ENCODE results near the gene PRUNE2.

PRUNE2 gene

DNA sequence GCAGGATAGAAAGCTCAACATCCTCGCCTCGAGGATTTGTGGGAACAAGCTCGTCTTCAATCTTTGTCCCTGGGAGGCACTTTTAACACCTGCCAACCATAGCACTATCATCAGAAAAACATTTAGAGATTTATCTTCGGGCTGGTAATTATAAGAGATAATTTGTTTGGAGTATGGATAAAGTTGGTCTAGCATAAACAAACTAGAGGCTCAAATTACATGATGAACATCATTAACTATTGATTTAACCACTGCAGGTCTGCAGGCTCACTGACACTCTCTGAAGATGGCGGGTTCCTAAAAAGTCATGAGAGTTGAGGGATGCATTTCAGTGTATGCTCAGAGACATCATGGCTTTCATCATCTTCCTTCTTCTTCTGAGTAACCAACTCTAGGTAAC is 167.5 kb downstream of the PRUNE2 start:
- CTCF ChIA-PET = no interaction called here
- POLR2A ChIA-PET = no interaction called here
- no peak overlapping the region for H3K4me3 ChIP-seq (ENCODE audit: low read depth, low read length)
- TF ChIP-seq, protein P1, sequence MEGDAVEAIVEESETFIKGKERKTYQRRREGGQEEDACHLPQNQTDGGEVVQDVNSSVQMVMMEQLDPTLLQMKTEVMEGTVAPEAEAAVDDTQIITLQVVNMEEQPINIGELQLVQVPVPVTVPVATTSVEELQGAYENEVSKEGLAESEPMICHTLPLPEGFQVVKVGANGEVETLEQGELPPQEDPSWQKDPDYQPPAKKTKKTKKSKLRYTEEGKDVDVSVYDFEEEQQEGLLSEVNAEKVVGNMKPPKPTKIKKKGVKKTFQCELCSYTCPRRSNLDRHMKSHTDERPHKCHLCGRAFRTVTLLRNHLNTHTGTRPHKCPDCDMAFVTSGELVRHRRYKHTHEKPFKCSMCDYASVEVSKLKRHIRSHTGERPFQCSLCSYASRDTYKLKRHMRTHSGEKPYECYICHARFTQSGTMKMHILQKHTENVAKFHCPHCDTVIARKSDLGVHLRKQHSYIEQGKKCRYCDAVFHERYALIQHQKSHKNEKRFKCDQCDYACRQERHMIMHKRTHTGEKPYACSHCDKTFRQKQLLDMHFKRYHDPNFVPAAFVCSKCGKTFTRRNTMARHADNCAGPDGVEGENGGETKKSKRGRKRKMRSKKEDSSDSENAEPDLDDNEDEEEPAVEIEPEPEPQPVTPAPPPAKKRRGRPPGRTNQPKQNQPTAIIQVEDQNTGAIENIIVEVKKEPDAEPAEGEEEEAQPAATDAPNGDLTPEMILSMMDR (IDR thresholded peaks at IDR 0.05; ENCODE audit: insufficient read depth, low read length, missing control alignments) = no peak
- no peak for DNase-seq (ENCODE audit: low read depth, low spot score)

DNA sequence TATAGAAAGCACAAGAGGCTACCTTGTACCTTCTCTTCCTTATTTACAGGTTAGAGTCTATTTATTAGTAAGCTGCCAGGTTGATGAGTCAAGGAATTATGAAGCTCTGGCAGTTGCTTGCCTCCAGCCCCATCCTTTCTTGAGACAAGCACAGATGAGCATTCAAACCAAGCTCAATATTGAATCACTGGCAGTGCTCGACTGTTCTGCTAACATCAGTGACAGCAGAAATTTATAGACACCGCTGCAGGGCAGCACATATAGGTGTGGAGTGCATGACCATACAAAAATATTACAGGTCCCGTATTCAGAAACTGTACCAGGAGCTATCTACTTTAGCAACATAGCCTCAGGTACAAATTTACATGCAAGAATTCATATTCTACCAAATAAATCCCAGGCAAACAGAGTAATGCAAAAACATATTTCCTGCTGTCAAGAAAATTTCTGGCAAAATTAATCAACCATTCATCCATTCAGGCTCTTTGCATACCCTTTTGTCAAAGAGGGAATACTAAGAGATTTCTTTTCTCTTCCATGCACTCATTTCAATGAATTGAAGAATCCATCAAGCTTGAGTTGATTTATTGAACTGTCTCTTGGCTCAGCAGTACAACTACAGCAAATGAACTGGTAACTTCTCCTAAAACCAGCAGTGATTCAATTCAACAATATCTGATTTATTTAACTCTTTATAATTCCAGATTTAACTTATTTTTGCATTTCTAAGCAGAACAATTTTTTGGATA is 168.6 kb downstream of the PRUNE2 start:
- no peak for DNase-seq (ENCODE audit: low read depth, low spot score)
- TF ChIP-seq, protein P1 (IDR thresholded peaks at IDR 0.05; ENCODE audit: insufficient read depth, low read length, missing control alignments) = no peak

GRCh38 chr9:76734716-76735115 is 171.2 kb downstream of the PRUNE2 start:
- CTCF ChIA-PET = no interaction called here
- POLR2A ChIA-PET = no interaction called here
- TF ChIP-seq, protein P1 (IDR thresholded peaks at IDR 0.05; ENCODE audit: insufficient read depth, low read length, missing control alignments) = no peak
- DNase-seq (ENCODE audit: low read depth, low spot score) = no peak
- H3K4me3 ChIP-seq (ENCODE audit: low read depth, low read length) = no peak overlapping the region

More for the DNA sequence above, 168.6 kb downstream of the PRUNE2 start:
- POLR2A ChIA-PET = no interaction called here
- CTCF ChIA-PET = no interaction called here
- H3K4me3 ChIP-seq (ENCODE audit: low read depth, low read length) = no peak overlapping the region

- CTCF ChIA-PET = no interaction called here
- no peak for DNase-seq (ENCODE audit: low read depth, low spot score)
- H3K4me3 ChIP-seq (ENCODE audit: low read depth, low read length) = no peak overlapping the region
- POLR2A ChIA-PET = no interaction called here
- TF ChIP-seq, protein P1 (IDR thresholded peaks at IDR 0.05; ENCODE audit: insufficient read depth, low read length, missing control alignments) = no peak
These were observed 172.8 kb downstream of the PRUNE2 start for GRCh38 chr9:76733096-76733495.

DNA sequence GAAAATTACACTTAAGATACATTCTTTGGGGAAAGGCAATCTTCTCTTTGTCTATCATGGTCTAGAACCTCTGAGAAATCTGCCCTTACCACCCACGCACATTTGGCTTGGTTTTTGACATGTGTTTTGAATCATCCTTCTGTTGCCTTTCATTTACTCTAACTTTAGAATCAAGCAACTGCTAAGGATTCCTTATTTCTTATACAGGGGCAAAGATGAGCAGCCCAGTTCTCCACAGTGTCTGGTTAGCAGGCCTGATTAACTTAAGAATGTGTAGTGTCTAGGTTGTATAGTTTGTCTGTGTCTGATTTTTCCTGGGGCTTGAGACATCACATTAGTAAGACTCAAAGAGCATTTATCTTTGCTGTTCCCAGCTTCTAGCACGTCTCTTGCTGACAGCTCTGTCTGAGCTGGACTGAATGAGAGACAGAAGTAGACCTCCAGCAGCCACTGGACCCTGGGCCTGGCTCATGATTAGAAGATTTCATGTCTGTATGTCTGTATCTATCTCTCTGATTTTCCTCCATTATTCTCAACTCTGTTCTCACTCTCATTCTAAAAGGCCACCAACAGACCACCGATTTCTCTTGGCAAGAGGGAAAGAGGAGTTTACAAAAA is 173.5 kb downstream of the PRUNE2 start:
- H3K4me3 ChIP-seq (ENCODE audit: low read depth, low read length) = no peak overlapping the region
- CTCF ChIA-PET = no interaction called here
- peak; percentile 50 for DNase-seq (ENCODE audit: low read depth, low spot score)
- TF ChIP-seq, protein P1 (IDR thresholded peaks at IDR 0.05; ENCODE audit: insufficient read depth, low read length, missing control alignments) = no peak
- POLR2A ChIA-PET = no interaction called here

GRCh38 chr9:76730801-76731200 is 175.1 kb downstream of the PRUNE2 start:
- POLR2A ChIA-PET = no interaction called here
- CTCF ChIA-PET = no interaction called here

More at GRCh38 chr9:76730801-76731200, 175.1 kb downstream of the PRUNE2 start:
- H3K4me3 ChIP-seq (ENCODE audit: low read depth, low read length) = no peak overlapping the region
- TF ChIP-seq, protein P1 (IDR thresholded peaks at IDR 0.05; ENCODE audit: insufficient read depth, low read length, missing control alignments) = no peak
- DNase-seq (ENCODE audit: low read depth, low spot score) = peak; percentile 17

All from AG04449 (cell line).